GM19468 (cell line): Measurements from ENCODE around the gene FGF3.

Experiments used
- ATAC-seq: cut with Tn5 transposase; IDR thresholded peaks from one replicate; pipeline ENCODE4 v1.9.1; 2021; ENCODE audit warnings: mild to moderate bottlenecking, moderate library complexity, moderate number of reproducible peaks; ENCODE audit not compliant: unreplicated experiment; ENCODE audit errors: extremely low read depth

The FGF3 gene

GRCh38 chr11:69818603-69819441 lies at the start of gene FGF3:
Gene FGF3 (minus strand): TSS chr11:69819416. CDS start chr11:69818933, 483 bp downstream.
- no peak for ATAC-seq

- ATAC-seq, result no peak
Measured at GRCh38 chr11:69868871-69869270, 49.7 kb upstream of the FGF3 start.

GRCh38 chr11:69868006-69868810 lies 49.0 kb upstream of the FGF3 start:
- ATAC-seq, result no peak

- ATAC-seq, result no peak
Measured at GRCh38 chr11:69867076-69868005, 48.1 kb upstream of the FGF3 start.

- no peak for ATAC-seq
Measured at GRCh38 chr11:69866648-69867047, 47.4 kb upstream of the FGF3 start.

DNA sequence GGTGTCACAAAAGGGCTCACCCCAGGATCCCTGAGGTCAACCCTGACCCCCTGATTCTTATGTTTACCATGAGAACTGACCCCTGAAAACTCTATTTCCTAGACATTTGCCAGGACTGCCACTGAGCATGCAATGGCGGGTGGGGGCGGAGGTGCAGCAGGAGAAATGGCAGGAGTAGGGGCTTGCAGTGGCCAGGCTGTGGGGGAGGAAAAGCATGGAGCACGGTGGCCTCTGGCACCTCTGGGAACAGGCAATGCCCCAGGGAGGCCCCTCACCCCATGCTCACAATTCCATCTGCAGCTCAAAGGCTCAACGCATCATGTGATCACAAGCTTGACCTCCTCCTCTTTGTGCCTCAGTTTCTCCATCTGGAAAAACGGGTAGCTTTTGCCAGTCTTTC lies 46.5 kb upstream of the FGF3 start:
- ATAC-seq, result no peak

GRCh38 chr11:69864686-69865661 lies 45.8 kb upstream of the FGF3 start:
- no peak for ATAC-seq

- no peak for ATAC-seq
Measured at GRCh38 chr11:69863544-69864200, 44.5 kb upstream of the FGF3 start.

GRCh38 chr11:69862797-69863543 lies 43.8 kb upstream of the FGF3 start:
- no peak for ATAC-seq

DNA sequence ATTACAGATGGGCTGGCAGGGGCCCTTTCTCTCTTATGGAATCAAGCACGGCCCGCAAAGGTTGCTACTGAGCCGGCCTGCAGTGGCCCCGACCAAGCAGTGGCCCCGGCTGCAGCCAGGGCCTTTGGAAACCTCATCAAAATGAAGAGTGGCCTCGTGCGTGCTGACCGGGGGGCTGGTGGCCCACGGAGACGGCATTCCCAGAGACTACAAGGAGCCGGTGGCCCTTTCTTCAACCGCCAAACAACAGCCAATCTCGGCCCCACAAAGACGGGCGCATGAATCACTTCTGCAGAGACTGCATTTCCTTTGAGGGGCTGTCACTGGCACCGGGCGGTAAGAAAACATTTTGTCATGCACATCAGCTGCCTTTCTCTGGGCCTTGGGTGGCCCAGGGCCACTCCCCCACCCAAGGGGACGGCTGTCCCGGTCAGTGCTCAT lies 43.1 kb upstream of the FGF3 start:
- ATAC-seq, result no peak

GRCh38 chr11:69861901-69862300 lies 42.7 kb upstream of the FGF3 start:
- no peak for ATAC-seq

- ATAC-seq, result no peak
Measured at GRCh38 chr11:69860796-69861445, 41.7 kb upstream of the FGF3 start.

GRCh38 chr11:69860244-69860643 lies 41.0 kb upstream of the FGF3 start:
- ATAC-seq, result no peak

- no peak for ATAC-seq
Measured at GRCh38 chr11:69859275-69859934, 40.2 kb upstream of the FGF3 start.

DNA sequence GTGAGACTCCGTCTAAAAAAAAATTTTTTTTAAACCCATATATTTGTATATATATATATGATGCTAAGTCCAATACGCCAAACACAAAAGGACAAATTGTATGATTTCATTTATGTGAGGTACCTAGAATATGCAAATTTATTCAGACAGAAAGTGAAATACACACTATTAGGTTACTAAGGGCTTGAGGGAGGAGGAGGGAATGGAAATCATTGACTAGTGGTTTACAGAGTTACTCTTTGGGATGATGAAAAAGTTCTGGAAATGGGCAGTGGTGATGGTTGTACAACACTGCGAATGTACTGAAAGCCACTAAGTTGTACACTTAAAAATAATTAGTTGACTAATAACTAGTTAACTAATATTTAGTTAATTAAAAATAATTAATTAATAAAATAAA lies 36.2 kb upstream of the FGF3 start:
- no peak for ATAC-seq

GRCh38 chr11:69854713-69855112 lies 35.5 kb upstream of the FGF3 start:
- ATAC-seq, result no peak

- no peak for ATAC-seq
Measured at GRCh38 chr11:69852056-69852455, 32.8 kb upstream of the FGF3 start.
